GM12875 (cell line): ENCODE data around the gene CCL13.

Source experiments
- H3K4me3 ChIP-seq: one replicate; pipeline ENCODE4 v1.5.1; 2011; ENCODE audit warnings: low read depth, low read length, control low read depth
- CTCF ChIP-seq: IDR thresholded peaks from 2 replicates; pipeline ENCODE4 v1.5.1; 2011; ENCODE audit warnings: low read depth, mild to moderate bottlenecking, control low read depth, inconsistent platforms, low read length, moderate library complexity, borderline replicate concordance; ENCODE audit not compliant: insufficient read depth

Gene CCL13

GRCh38 chr17:34370997-34371395, 14.7 kb downstream of the CCL13 start:
- no peak overlapping the region for H3K4me3 ChIP-seq

GRCh38 chr17:34371405-34372100, 15.3 kb downstream of the CCL13 start:
- TF ChIP-seq CTCF, result no peak
- H3K4me3 ChIP-seq, result no peak overlapping the region

More at GRCh38 chr17:34370997-34371395, 14.7 kb downstream of the CCL13 start:
- TF ChIP-seq CTCF, result no peak

- H3K4me3 ChIP-seq, result no peak overlapping the region
- TF ChIP-seq CTCF, result no peak
Measured at GRCh38 chr17:34374457-34374856, 18.2 kb downstream of the CCL13 start.

GRCh38 chr17:34375426-34375997, 19.2 kb downstream of the CCL13 start:
- H3K4me3 ChIP-seq, result no peak overlapping the region
- no peak for TF ChIP-seq CTCF

- no peak overlapping the region for H3K4me3 ChIP-seq
- TF ChIP-seq CTCF, result no peak
Measured at GRCh38 chr17:34377078-34377823, 21.0 kb downstream of the CCL13 start.

GRCh38 chr17:34378664-34379101, 22.4 kb downstream of the CCL13 start:
- no peak overlapping the region for H3K4me3 ChIP-seq
- TF ChIP-seq CTCF, result peak; percentile 15; the same call in 1 of the 2 replicates

GRCh38 chr17:34379868-34380267, 23.6 kb downstream of the CCL13 start:
- TF ChIP-seq CTCF, result no peak
- H3K4me3 ChIP-seq, result no peak overlapping the region
